ENCODE measurements around the gene RTEL1. TPM values are rescaled to one million over a fixed set of nuclear protein-coding genes. Genes with fewer than 3 reads are reported as not detected.
"Not testable (repeated sequence)": the region's sequence is repeated elsewhere in the genome, so short reads cannot be mapped to it uniquely, and the experiment has no call there.

Gene RTEL1
- total and polyA plus RNA-seq, 3 donors from 2014 or later, result 34.2 to 84.6 (median 56.8) TPM

GRCh38 chr20:63627751-63628245 is 30.3 kb upstream of the RTEL1 start:
- intact Hi-C loops (cut with DNase I; ENCODE audit: low total_unique reads), result no loop called here
- 9 to 16% methylated on average over 17 to 27 of the region's 28 CpGs for WGBS, 2 donors
- TF ChIP-seq CTCF (IDR thresholded peaks at IDR 0.05) (no peak), POLR2A (IDR thresholded peaks at IDR 0.05) (no peak)
- Histone ChIP-seq H3K9me3 (no peaks in the 10 kb centered on the region), H3K36me3 (ENCODE audit: low read depth, missing control alignments) (no peaks in the 10 kb centered on the region), H3K4me3 (peak overlapping the region; percentile 70 to 87), H3K27ac (peak overlapping the region; percentile 66 to 98), H3K27me3 (no peaks in the 10 kb centered on the region), H3K4me1 (peaks cover 20% of the 10 kb centered on the region)
- no peak for DNase-seq

GRCh38 chr20:63628246-63628975 is 29.7 kb upstream of the RTEL1 start:
- TF ChIP-seq POLR2A (IDR thresholded peaks at IDR 0.05) (no peak), CTCF (IDR thresholded peaks at IDR 0.05) (no peak)
- DNase-seq, result peak; percentile 77
- Histone ChIP-seq H3K4me1 (peaks cover 20% of the 10 kb centered on the region), H3K9me3 (no peaks in the 10 kb centered on the region), H3K27me3 (no peaks in the 10 kb centered on the region), H3K36me3 (ENCODE audit: low read depth, missing control alignments) (no peaks in the 10 kb centered on the region), H3K4me3 (peak overlapping the region; percentile 70 to 87), H3K27ac (peak overlapping the region; percentile 66 to 98)
- WGBS, 2 donors, result 16 to 22% methylated on average over 22 of the region's 22 CpGs
- intact Hi-C loops (cut with DNase I; ENCODE audit: low total_unique reads), result no loop called here

GRCh38 chr20:63630956-63631355 is 27.2 kb upstream of the RTEL1 start:
- H3K9me3 ChIP-seq; H3K4me3 ChIP-seq; H3K36me3 ChIP-seq (ENCODE audit: low read depth, missing control alignments); H3K27me3 ChIP-seq; DNase-seq; intact Hi-C loops (cut with DNase I; ENCODE audit: low total_unique reads): not testable (repeated sequence)
- WGBS, 2 donors, result 87 to 91% methylated on average over 6 of the region's 6 CpGs
- peak overlapping the region in 1 of 2 donors; percentile 50 for H3K27ac ChIP-seq
- peaks cover 16% of the 10 kb centered on the region for H3K4me1 ChIP-seq

- H3K27me3 ChIP-seq; H3K36me3 ChIP-seq (ENCODE audit: low read depth, missing control alignments): not testable (repeated sequence)
- 55 to 58% methylated on average over 10 of the region's 10 CpGs for WGBS, 2 donors
These were observed 26.7 kb upstream of the RTEL1 start for GRCh38 chr20:63631426-63631825.

GRCh38 chr20:63633732-63634131 is 24.4 kb upstream of the RTEL1 start:
- TF ChIP-seq POLR2A (IDR thresholded peaks at IDR 0.05), result no peak
- Histone ChIP-seq H3K9me3 (no peaks in the 10 kb centered on the region), H3K4me3 (no peak overlapping the region), H3K36me3 (ENCODE audit: low read depth, missing control alignments) (no peaks in the 10 kb centered on the region), H3K27me3 (no peaks in the 10 kb centered on the region), H3K27ac (no peak overlapping the region), H3K4me1 (peaks cover 4% of the 10 kb centered on the region)
- WGBS, 2 donors, result 85 to 87% methylated on average over 9 of the region's 9 CpGs
- no peak for DNase-seq
- intact Hi-C loops (cut with DNase I; ENCODE audit: low total_unique reads), result no loop called here

More at GRCh38 chr20:63631426-63631825, 26.7 kb upstream of the RTEL1 start:
- Histone ChIP-seq H3K4me1 (peaks cover 15% of the 10 kb centered on the region), H3K27ac (peak overlapping the region in 1 of 2 donors; percentile 50)
- peak; percentile 48 for DNase-seq
- intact Hi-C loops (cut with DNase I; ENCODE audit: low total_unique reads); H3K4me3 ChIP-seq; H3K9me3 ChIP-seq: not testable (repeated sequence)

- Histone ChIP-seq H3K4me3 (no peak overlapping the region), H3K4me1 (no peaks in the 10 kb centered on the region), H3K9me3 (no peaks in the 10 kb centered on the region), H3K36me3 (ENCODE audit: low read depth, missing control alignments) (no peaks in the 10 kb centered on the region), H3K27ac (no peak overlapping the region), H3K27me3 (no peaks in the 10 kb centered on the region)
- TF ChIP-seq CTCF (IDR thresholded peaks at IDR 0.05) (no peak), POLR2A (IDR thresholded peaks at IDR 0.05) (no peak)
- no peak for DNase-seq
- 76 to 84% methylated on average over 12 to 15 of the region's 15 CpGs for WGBS, 2 donors
- intact Hi-C loops (cut with DNase I; ENCODE audit: low total_unique reads), result no loop called here
These were observed 22.5 kb upstream of the RTEL1 start for GRCh38 chr20:63635431-63636141.

Measured in testis (tissue), 3 donors.